ENCODE measurements around the gene CST4.
"Not testable (repeated sequence)": the region's sequence is repeated elsewhere in the genome, so short reads cannot be mapped to it uniquely, and the experiment has no call there.

CST4 gene

GRCh38 chr20:23659989-23660837 lies 28.6 kb downstream of the CST4 start:
- no peak for DNase-seq (ENCODE audit: low read depth in 2 of 2)

- not testable (repeated sequence) for DNase-seq (ENCODE audit: low read depth in 2 of 2)
Measured at GRCh38 chr20:23659610-23659988, 29.2 kb downstream of the CST4 start.

- DNase-seq (ENCODE audit: low read depth in 2 of 2) = no peak
Measured at GRCh38 chr20:23658989-23659609, 29.7 kb downstream of the CST4 start.

GRCh38 chr20:23658336-23658735 lies 30.5 kb downstream of the CST4 start:
- no peak for DNase-seq (ENCODE audit: low read depth in 2 of 2)

- DNase-seq (ENCODE audit: low read depth in 2 of 2) = no peak
Measured at GRCh38 chr20:23657202-23657601, 31.6 kb downstream of the CST4 start.

GRCh38 chr20:23656372-23656771 lies 32.5 kb downstream of the CST4 start:
- DNase-seq (ENCODE audit: low read depth in 2 of 2) = no peak

- no peak for DNase-seq (ENCODE audit: low read depth in 2 of 2)
Measured at GRCh38 chr20:23655491-23656211, 33.2 kb downstream of the CST4 start.

GRCh38 chr20:23654717-23655116 lies 34.1 kb downstream of the CST4 start:
- DNase-seq (ENCODE audit: low read depth in 2 of 2) = no peak

- DNase-seq (ENCODE audit: low read depth in 2 of 2) = no peak
Measured at GRCh38 chr20:23654000-23654399, 34.8 kb downstream of the CST4 start.

- DNase-seq (ENCODE audit: low read depth in 2 of 2) = no peak
Measured at GRCh38 chr20:23653400-23653938, 35.4 kb downstream of the CST4 start.

- DNase-seq (ENCODE audit: low read depth in 2 of 2) = no peak
Measured at GRCh38 chr20:23652926-23653325, 35.9 kb downstream of the CST4 start.

GRCh38 chr20:23652371-23652770 lies 36.5 kb downstream of the CST4 start:
- DNase-seq (ENCODE audit: low read depth in 2 of 2) = no peak

GRCh38 chr20:23651117-23651516 lies 37.7 kb downstream of the CST4 start:
- no peak for DNase-seq (ENCODE audit: low read depth in 2 of 2)

- DNase-seq (ENCODE audit: low read depth in 2 of 2) = no peak
Measured at GRCh38 chr20:23649830-23650417, 38.9 kb downstream of the CST4 start.

- DNase-seq (ENCODE audit: low read depth in 2 of 2) = no peak
Measured at GRCh38 chr20:23649242-23649641, 39.6 kb downstream of the CST4 start.

- no peak for DNase-seq (ENCODE audit: low read depth in 2 of 2)
Measured at GRCh38 chr20:23647346-23647745, 41.5 kb downstream of the CST4 start.

- no peak for DNase-seq (ENCODE audit: low read depth in 2 of 2)
Measured at GRCh38 chr20:23646106-23646873, 42.5 kb downstream of the CST4 start.

- DNase-seq (ENCODE audit: low read depth in 2 of 2) = no peak
Measured at GRCh38 chr20:23645575-23645974, 43.3 kb downstream of the CST4 start.

- no peak for DNase-seq (ENCODE audit: low read depth in 2 of 2)
Measured at GRCh38 chr20:23644164-23644563, 44.7 kb downstream of the CST4 start.

GRCh38 chr20:23643659-23644058 lies 45.2 kb downstream of the CST4 start:
- DNase-seq (ENCODE audit: low read depth in 2 of 2) = no peak

Data from activated CD4-positive, alpha-beta T cell treated with anti-CD3 and anti-CD28 coated beads for 24 hours (primary cell).